Endothelial cell of umbilical vein (primary cell): ENCODE results near the gene DNHD1. TPM values are rescaled to one million over a fixed set of nuclear protein-coding genes. Genes with fewer than 3 reads are reported as not detected.

Source experiments
- BruUV-seq: library from RNA; stranded (reverse); fragments of 400-500 nt; replicated peaks from 2 replicates; lab custom pipeline; 2021; lab: Mats Ljungman, UMichigan
- CTCF ChIA-PET: fragments of 300-600, 350-600 bp; sonication (Branson Sonifier 250); formaldehyde crosslinking; loops from one replicate; lab custom pipeline; 2021; ENCODE audit warnings: antibody characterized with exemption, inconsistent platforms; lab: Charles Lee
- POLR2A ChIA-PET: fragments of 300-600, 350-600 bp; sonication (Branson Sonifier 250); formaldehyde crosslinking; loops from one replicate; lab custom pipeline; 2021; ENCODE audit warnings: antibody characterized with exemption, inconsistent platforms; lab: Charles Lee
- DNase-seq: peaks from one replicate; pipeline ENCODE4 v3.0.0-alpha.2; 2011; ENCODE audit warnings: low read depth, low spot score
- FAIRE-seq: peaks from 2 replicates; lab custom pipeline; 2011; peaks lifted over from hg19 to GRCh38; lab: Jason Lieb, UNC
- H2AFZ ChIP-seq: 2 replicates; pipeline ENCODE4 v1.6.0; 2012; ENCODE audit warnings: low read depth, low read length, control low read depth, inconsistent platforms
- H3K27ac ChIP-seq: 2 replicates; pipeline ENCODE4 v1.5.1; 2011; ENCODE audit warnings: low read depth, mild to moderate bottlenecking, control low read depth, low read length, moderate library complexity; ENCODE audit not compliant: insufficient read depth
- H3K27me3 ChIP-seq, 2 experiments: 2 replicates each; pipeline versions ENCODE4 v1.6.0 to v1.6.1; 2011; ENCODE audit warnings: low read length in 2 of 2, mixed read lengths in 1 of 2; ENCODE audit not compliant: control insufficient read depth in 2 of 2, insufficient read depth in 2 of 2
- H3K36me3 ChIP-seq, 2 experiments: 2 replicates in 1 of 2; 3 replicates in 1 of 2; pipeline ENCODE4 v1.5.1; 2011; ENCODE audit warnings: low read length in 2 of 2, mild to moderate bottlenecking in 1 of 2, moderate library complexity in 1 of 2; ENCODE audit not compliant: control insufficient read depth in 2 of 2, insufficient read depth in 2 of 2; ENCODE audit errors: extremely low read depth in 1 of 2
- H3K4me1 ChIP-seq: 3 replicates; pipeline ENCODE4 v1.5.1; 2011; ENCODE audit warnings: mild to moderate bottlenecking, low read length; ENCODE audit not compliant: control insufficient read depth, insufficient read depth; ENCODE audit errors: extremely low read depth
- H3K4me2 ChIP-seq: 2 replicates; pipeline ENCODE4 v1.6.1; 2011; ENCODE audit warnings: low read length, control low read depth, mixed read lengths; ENCODE audit not compliant: insufficient read depth
- H3K4me3 ChIP-seq, 3 experiments: fragments of 200-600 bp in 1 of 3; sonication (generic), shearing (Covaris generic) in 1 of 3; replicated peaks in 1 of 3; 2 replicates each; pipeline ENCODE4 v1.5.1; 2011 to 2016; ENCODE audit warnings: control low read depth in 3 of 3, low read length in 3 of 3, mild to moderate bottlenecking in 2 of 3, inconsistent platforms in 1 of 3, low read depth in 1 of 3, moderate library complexity in 1 of 3; ENCODE audit not compliant: insufficient read depth in 1 of 3
- H3K79me2 ChIP-seq: 2 replicates; pipeline ENCODE4 v1.6.0; 2012; ENCODE audit warnings: low read length, inconsistent platforms; ENCODE audit not compliant: control insufficient read depth, insufficient read depth
- H3K9ac ChIP-seq: replicated peaks from 2 replicates; pipeline ENCODE3; 2011; ENCODE audit warnings: low read length, control low read depth; ENCODE audit not compliant: insufficient read depth; ENCODE audit errors: extremely low read depth
- H3K9me1 ChIP-seq: replicated peaks from 3 replicates; pipeline ENCODE4 v1.6.0; 2011; ENCODE audit warnings: mild to moderate bottlenecking, low read length; ENCODE audit not compliant: control insufficient read depth, insufficient read depth; ENCODE audit errors: extremely low read depth
- H3K9me3 ChIP-seq: replicated peaks from 2 replicates; pipeline ENCODE4 v1.5.1; 2012; ENCODE audit warnings: low read length, inconsistent platforms; ENCODE audit not compliant: control insufficient read depth, insufficient read depth
- H4K20me1 ChIP-seq: replicated peaks from 2 replicates; pipeline ENCODE3; 2011; ENCODE audit warnings: mild to moderate bottlenecking, low read length; ENCODE audit not compliant: control insufficient read depth, insufficient read depth; ENCODE audit errors: extremely low read depth
- CTCF ChIP-seq, 2 donors: IDR thresholded peaks; 1 replicate in 1 of 2; 2 replicates in 1 of 2; pipeline ENCODE4 v1.5.1; 2011; ENCODE audit warnings: low read length in 2 of 2, mild to moderate bottlenecking in 2 of 2, moderate library complexity in 2 of 2, control low read depth in 1 of 2, inconsistent platforms in 1 of 2, low read depth in 1 of 2; ENCODE audit not compliant: insufficient read depth in 1 of 2; ENCODE audit errors: extremely low read depth in 1 of 2
- EZH2 ChIP-seq: IDR thresholded peaks from 2 replicates; pipeline ENCODE4 v1.6.1; 2012; ENCODE audit warnings: borderline replicate concordance, low read depth, mild to moderate bottlenecking, moderate library complexity, low read length, inconsistent platforms; ENCODE audit not compliant: severe bottlenecking
- FOS ChIP-seq: IDR thresholded peaks from 2 replicates; pipeline ENCODE4 v1.6.1; 2011; ENCODE audit warnings: mild to moderate bottlenecking, low read length, moderate library complexity, borderline replicate concordance; ENCODE audit not compliant: insufficient read depth
- GATA2 ChIP-seq: IDR thresholded peaks from 2 replicates; pipeline ENCODE4 v1.7.0; 2011; ENCODE audit warnings: low read depth, mild to moderate bottlenecking, moderate library complexity, mixed read lengths, low read length; ENCODE audit not compliant: insufficient read length, insufficient read depth
- JUN ChIP-seq: IDR thresholded peaks from 2 replicates; pipeline ENCODE4 v1.6.1; 2011; ENCODE audit warnings: borderline replicate concordance, low read depth; ENCODE audit not compliant: insufficient read length, insufficient read depth
- MAX ChIP-seq: IDR thresholded peaks from 2 replicates; pipeline ENCODE4 v1.6.1; 2011; ENCODE audit not compliant: insufficient read depth, insufficient read length
- MYC ChIP-seq: IDR thresholded peaks from one replicate; pipeline ENCODE4 v1.6.1; 2011; ENCODE audit warnings: mild to moderate bottlenecking, low read depth, low read length
- POLR2A ChIP-seq: IDR thresholded peaks from 2 replicates; pipeline ENCODE4 v1.6.1; 2012; ENCODE audit warnings: low read depth, mild to moderate bottlenecking, control low read depth, low read length
- POLR2AphosphoS5 ChIP-seq: IDR thresholded peaks from 2 replicates; pipeline ENCODE4 v1.6.1; 2012; ENCODE audit warnings: low read depth, mild to moderate bottlenecking, control low read depth, low read length, moderate library complexity; ENCODE audit not compliant: insufficient read depth
- dilution Hi-C: fragments of 300-500 bp; cut with MboI; formaldehyde crosslinking; loops from one replicate; pipeline ENCODE4 v1.15.0; 2019; ENCODE audit warnings: low sequenced_read_pairs; ENCODE audit not compliant: extremely low pct_ligation_motif_present
- intact Hi-C: fragments of 100-400 bp; cut with micrococcal nuclease; formaldehyde crosslinking; loops from one replicate; pipeline ENCODE4 v1.10.0; 2022
- polyA plus RNA-seq, 4 experiments: library from polyadenylated mRNA; depleted of rRNA in 3 of 4; stranded (reverse) in 3 of 4; unstranded in 1 of 4; fragments of >200 nt; gene quantifications; 2 replicates each; pipeline versions ENCODE4 v1.2.1 to v1.2.3, GENCODE V29; 2011 to 2012; ENCODE audit warnings: missing spikeins in 1 of 4
- total RNA-seq: library from RNA; stranded (reverse); gene quantifications from 2 replicates; pipeline ENCODE4 v1.2.3, GENCODE V29; 2021

The DNHD1 gene
- total and polyA plus RNA-seq, 2 donors (not counting 3 experiments of a cell fraction or from before 2014, with no cell fraction given): 3.7 to 8.6 TPM

- intact Hi-C loops (loop anchor here (1.0 kb wide), 1 partner anchor 79 kb away; the partner anchor contains the start of gene SMPD1), dilution Hi-C loops (no loop called here)
- H3K4me3 ChIP-seq: no peak overlapping the region
- FAIRE-seq (no peak), DNase-seq (no peak)
- H3K27me3 ChIP-seq: no peaks in the 10 kb centered on the region
- H2AFZ ChIP-seq: peak overlapping the region; percentile 71
- no TSS peak for BruUV-seq
- no peaks in the 10 kb centered on the region for H3K9me3 ChIP-seq
- no peak overlapping the region for H3K9ac ChIP-seq
- H4K20me1 ChIP-seq: no peaks in the 10 kb centered on the region
- no peaks in the 10 kb centered on the region for H3K9me1 ChIP-seq
- POLR2A ChIA-PET: interaction anchor here (1.1 to 1.2 kb wide), 2 partner anchors 12 to 50 kb away, joined by 5 to 8 read pairs; partner anchors contain the start of genes APBB1, ARFIP2 and TIMM10B
- H3K4me2 ChIP-seq: peak overlapping the region; percentile 13
- H3K36me3 ChIP-seq: peaks cover 0 to 4% of the 10 kb centered on the region in 2 experiments
- peaks cover 20% of the 10 kb centered on the region for H3K4me1 ChIP-seq
- CTCF ChIA-PET: interaction anchor here (0.8 to 1.8 kb wide), 12 partner anchors 12 to 237 kb away, joined by 3 to 16 read pairs (median 5); partner anchors contain the start of genes APBB1, ARFIP2, MRPL17 and SMPD1
- peaks cover 6% of the 10 kb centered on the region for H3K79me2 ChIP-seq
- no peak overlapping the region for H3K27ac ChIP-seq
- TF ChIP-seq POLR2A (no peak), FOS (no peak), MAX (no peak), GATA2 (no peak), EZH2 (no peak), MYC (no peak), CTCF (IDR thresholded peaks at IDR 0.05; ENCODE audit: extremely low read depth in 1 of 2, insufficient read depth in 1 of 2, low read depth in 1 of 2, low read length in 2 of 2) (no peak), JUN (no peak), POLR2AphosphoS5 (no peak)
Measured at GRCh38 chr11:6469599-6469998, 27.5 kb upstream of the DNHD1 start.
